Mucosa of descending colon (tissue), 3 donors: ENCODE data around the gene CDR2L. TPM values are rescaled to one million over a fixed set of nuclear protein-coding genes. Genes with fewer than 3 reads are reported as not detected.
"Not testable (repeated sequence)": the region's sequence is repeated elsewhere in the genome, so short reads cannot be mapped to it uniquely, and the experiment has no call there.

Experiments
- ATAC-seq: fragments of 200-7000 bp; cut with Tn5 transposase; one replicate; pipeline ENCODE4 v1.9.1; 2020; ENCODE audit warnings: mild to moderate bottlenecking, moderate library complexity
- DNase-seq, 3 donors: peaks; one replicate each; pipeline ENCODE4 v3.0.0-alpha.2; 2020
- H3K36me3 ChIP-seq: fragments of 200-600 bp; one replicate; pipeline ENCODE4 v1.8.0; 2021; ENCODE audit warnings: low read depth, mild to moderate bottlenecking
- H3K4me1 ChIP-seq: fragments of 200-600 bp; one replicate; pipeline ENCODE4 v1.8.0; 2021; ENCODE audit warnings: low read depth, mild to moderate bottlenecking
- H3K4me3 ChIP-seq: fragments of 200-600 bp; one replicate; pipeline ENCODE4 v1.8.0; 2021; ENCODE audit warnings: mild to moderate bottlenecking
- H3K9me3 ChIP-seq: fragments of 200-600 bp; one replicate; pipeline ENCODE4 v1.8.0; 2021; ENCODE audit warnings: mild to moderate bottlenecking
- CTCF ChIP-seq: fragments of 200-600 bp; IDR thresholded peaks from one replicate; pipeline ENCODE4 v1.8.0; 2022; ENCODE audit warnings: antibody characterized with exemption, mild to moderate bottlenecking
- intact Hi-C, 2 donors: fragments of 100-400 bp; cut with DNase I in 1 of 2; cut with micrococcal nuclease in 1 of 2; formaldehyde crosslinking; loops; one replicate each; pipeline versions ENCODE4 v1.11.0 to v1.11.1; 2022; cut with DNase I, micrococcal nuclease
- total RNA-seq, 3 donors: library from RNA; stranded (reverse); fragmentation: NEBNext Ultra II Directional in 2 of 3; extraction: Animal tissue kit (Norgen Biotek cat#: 25700) in 2 of 3; gene quantifications; one replicate each; pipeline versions ENCODE4 v1.2.1 to v1.2.4, GENCODE V29; 2021 to 2023
- donor health status: DM: no; HTN: no; CAD: no; lungs with moderate emphysema.
- donor health status: DM: no; HTN: no; CAD: no.
- donor health status: DM: no; HTN: yes; CAD: no.

The CDR2L gene
- total RNA-seq, 3 donors from 2014 or later = 2.2 to 14.0 (median 3.1) TPM

- Histone ChIP-seq H3K9me3 (no peaks in the 10 kb centered on the region), H3K4me3 (peak overlapping the region; percentile 19), H3K4me1 (peaks cover 9% of the 10 kb centered on the region), H3K36me3 (no peaks in the 10 kb centered on the region)
- intact Hi-C loops = no loop called here
- no peak for ATAC-seq
- TF ChIP-seq CTCF = no peak
- DNase-seq = no peak
Observed at GRCh38 chr17:74981318-74981978, 6.0 kb upstream of the CDR2L start.

GRCh38 chr17:74981979-74982662, 5.3 kb upstream of the CDR2L start:
- DNase-seq = peak; percentile 56 to 84 (median 79)
- peak; percentile 94 for ATAC-seq
- H3K4me3 ChIP-seq = peak overlapping the region; percentile 19
- no peaks in the 10 kb centered on the region for H3K9me3 ChIP-seq
- intact Hi-C loops = no loop called here
- H3K36me3 ChIP-seq = no peaks in the 10 kb centered on the region
- H3K4me1 ChIP-seq = peaks cover 11% of the 10 kb centered on the region
- TF ChIP-seq CTCF = no peak

GRCh38 chr17:74982663-74983313, 4.6 kb upstream of the CDR2L start:
- intact Hi-C loops, H3K4me3 ChIP-seq, H3K9me3 ChIP-seq, DNase-seq, H3K36me3 ChIP-seq, ATAC-seq: not testable (repeated sequence)
- peaks cover 12% of the 10 kb centered on the region for H3K4me1 ChIP-seq

GRCh38 chr17:74986206-74986576, 1.2 kb upstream of the CDR2L start:
- ATAC-seq (no peak), DNase-seq (no peak)
- no peak for TF ChIP-seq CTCF
- no peaks in the 10 kb centered on the region for H3K9me3 ChIP-seq
- H3K36me3 ChIP-seq = no peaks in the 10 kb centered on the region
- H3K4me3 ChIP-seq = no peak overlapping the region
- H3K4me1 ChIP-seq = peaks cover 21% of the 10 kb centered on the region
- intact Hi-C loops = no loop called here

- intact Hi-C loops = no loop called here
- peak; percentile 75 to 83 (median 80) for DNase-seq
- Histone ChIP-seq H3K4me1 (peaks cover 14% of the 10 kb centered on the region), H3K9me3 (no peaks in the 10 kb centered on the region), H3K36me3 (no peaks in the 10 kb centered on the region), H3K4me3 (peak overlapping the region; percentile 28)
- peak; percentile 77 for ATAC-seq
- no peak for TF ChIP-seq CTCF
Observed at GRCh38 chr17:74987909-74988711, 678 bp downstream of the CDR2L start.
